DOHH2 (cell line): Measurements from ENCODE around the gene NT5DC1.

Experiments used
- EZH2phosphoT487 ChIP-seq: fragments of 200-600 bp; sonication (generic); IDR thresholded peaks from 2 replicates; pipeline ENCODE4 v1.6.1; 2017; ENCODE audit warnings: borderline replicate concordance, mild to moderate bottlenecking, antibody characterized with exemption, low read length, moderate library complexity, mixed read lengths
- TF ChIP-seq, protein P1 (sequence below): fragments of 200-600 bp; sonication (generic); IDR thresholded peaks from one replicate; pipeline ENCODE4 v1.5.1; 2014; ENCODE audit warnings: antibody characterized with exemption, mild to moderate bottlenecking, low read depth, low read length; ENCODE audit not compliant: poor library complexity, severe bottlenecking

GRCh38 chr6:116152620-116153019, 52.0 kb downstream of the NT5DC1 start:
- TF ChIP-seq, protein P1, sequence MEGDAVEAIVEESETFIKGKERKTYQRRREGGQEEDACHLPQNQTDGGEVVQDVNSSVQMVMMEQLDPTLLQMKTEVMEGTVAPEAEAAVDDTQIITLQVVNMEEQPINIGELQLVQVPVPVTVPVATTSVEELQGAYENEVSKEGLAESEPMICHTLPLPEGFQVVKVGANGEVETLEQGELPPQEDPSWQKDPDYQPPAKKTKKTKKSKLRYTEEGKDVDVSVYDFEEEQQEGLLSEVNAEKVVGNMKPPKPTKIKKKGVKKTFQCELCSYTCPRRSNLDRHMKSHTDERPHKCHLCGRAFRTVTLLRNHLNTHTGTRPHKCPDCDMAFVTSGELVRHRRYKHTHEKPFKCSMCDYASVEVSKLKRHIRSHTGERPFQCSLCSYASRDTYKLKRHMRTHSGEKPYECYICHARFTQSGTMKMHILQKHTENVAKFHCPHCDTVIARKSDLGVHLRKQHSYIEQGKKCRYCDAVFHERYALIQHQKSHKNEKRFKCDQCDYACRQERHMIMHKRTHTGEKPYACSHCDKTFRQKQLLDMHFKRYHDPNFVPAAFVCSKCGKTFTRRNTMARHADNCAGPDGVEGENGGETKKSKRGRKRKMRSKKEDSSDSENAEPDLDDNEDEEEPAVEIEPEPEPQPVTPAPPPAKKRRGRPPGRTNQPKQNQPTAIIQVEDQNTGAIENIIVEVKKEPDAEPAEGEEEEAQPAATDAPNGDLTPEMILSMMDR, result no peak
- TF ChIP-seq EZH2phosphoT487, result no peak
